ENCODE results near the gene VSX1.

Gene VSX1

DNA sequence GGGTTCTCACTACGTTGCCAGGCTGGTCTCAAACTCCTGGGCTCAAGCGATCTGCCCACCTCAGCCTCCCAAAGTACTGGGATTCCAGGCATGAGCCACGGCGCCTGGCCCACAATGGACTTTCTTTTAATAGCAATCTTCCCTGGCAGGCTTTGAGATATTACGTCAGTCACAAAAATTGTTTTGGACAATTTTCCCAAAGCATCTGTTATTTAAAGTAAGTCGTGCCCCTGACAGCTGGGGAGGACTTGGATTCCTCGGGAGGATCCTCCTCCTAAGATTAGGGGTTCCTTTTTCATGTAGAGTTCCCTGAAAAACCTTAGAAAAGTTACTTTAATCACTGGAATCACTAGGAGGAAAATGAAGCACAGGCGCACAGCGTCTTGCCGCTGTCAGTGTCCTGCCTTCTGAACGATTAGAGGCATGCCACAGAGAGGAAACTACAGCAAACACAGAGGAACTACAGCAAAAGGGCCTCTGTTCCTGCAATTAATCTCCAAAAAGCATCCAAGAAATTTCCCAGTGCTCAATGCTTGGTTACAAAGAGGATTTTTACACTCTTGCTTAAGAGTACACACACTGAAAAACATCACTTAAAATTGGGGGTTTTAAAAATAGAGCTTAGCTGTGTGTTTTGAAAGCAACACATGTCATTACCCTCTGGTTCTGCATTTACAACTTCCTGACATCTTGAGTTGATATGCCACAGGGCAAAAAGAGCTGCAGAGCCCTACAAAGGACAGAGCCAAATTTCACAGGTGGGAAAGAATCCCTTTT, 28.5 kb downstream of the VSX1 start:
- no peak for DNase-seq (ENCODE audit: low spot score)

DNA sequence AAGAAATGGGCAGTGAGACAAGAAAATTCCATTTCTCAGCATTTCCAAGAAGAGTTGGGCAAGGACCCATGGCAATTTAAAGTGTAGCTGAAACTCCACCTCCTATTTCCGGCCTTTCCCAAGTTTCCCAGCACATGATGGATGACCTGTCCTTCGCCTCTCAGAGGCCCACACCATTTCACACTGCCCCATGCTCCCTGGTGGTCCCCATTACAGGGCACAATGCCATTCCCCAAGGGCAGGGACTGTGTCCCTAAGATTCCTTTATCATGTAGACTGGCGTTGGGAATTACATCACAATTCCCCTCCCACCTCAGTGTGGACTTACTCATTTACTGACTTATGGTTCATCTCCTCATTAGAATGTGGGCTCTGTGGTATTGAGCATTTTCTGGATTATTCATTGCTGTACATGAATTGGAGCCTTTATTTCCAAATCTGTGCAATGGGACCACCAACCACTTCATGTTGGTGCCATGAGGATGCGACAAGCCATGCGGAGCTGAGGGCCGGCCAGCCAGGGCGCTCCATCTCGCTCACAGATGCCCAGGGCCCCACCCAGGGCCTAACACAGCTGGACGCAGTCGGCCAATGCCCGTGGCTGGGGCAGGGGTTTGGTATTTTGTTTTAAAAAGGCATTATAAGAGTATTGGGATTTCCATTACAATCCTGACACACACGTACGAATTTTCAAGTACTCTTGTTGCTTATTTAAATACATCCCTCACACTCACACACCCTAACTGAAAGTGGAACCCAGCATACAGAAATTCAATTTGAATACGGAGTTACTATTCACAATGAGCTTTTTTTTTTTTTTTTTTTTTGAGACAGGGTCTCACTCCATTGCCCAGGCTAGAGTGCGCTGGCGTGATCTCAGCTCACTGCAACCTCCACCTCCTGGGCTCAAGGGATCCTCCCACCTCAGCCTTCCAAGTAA, 29.4 kb downstream of the VSX1 start:
- DNase-seq (ENCODE audit: low spot score): no peak

DNA sequence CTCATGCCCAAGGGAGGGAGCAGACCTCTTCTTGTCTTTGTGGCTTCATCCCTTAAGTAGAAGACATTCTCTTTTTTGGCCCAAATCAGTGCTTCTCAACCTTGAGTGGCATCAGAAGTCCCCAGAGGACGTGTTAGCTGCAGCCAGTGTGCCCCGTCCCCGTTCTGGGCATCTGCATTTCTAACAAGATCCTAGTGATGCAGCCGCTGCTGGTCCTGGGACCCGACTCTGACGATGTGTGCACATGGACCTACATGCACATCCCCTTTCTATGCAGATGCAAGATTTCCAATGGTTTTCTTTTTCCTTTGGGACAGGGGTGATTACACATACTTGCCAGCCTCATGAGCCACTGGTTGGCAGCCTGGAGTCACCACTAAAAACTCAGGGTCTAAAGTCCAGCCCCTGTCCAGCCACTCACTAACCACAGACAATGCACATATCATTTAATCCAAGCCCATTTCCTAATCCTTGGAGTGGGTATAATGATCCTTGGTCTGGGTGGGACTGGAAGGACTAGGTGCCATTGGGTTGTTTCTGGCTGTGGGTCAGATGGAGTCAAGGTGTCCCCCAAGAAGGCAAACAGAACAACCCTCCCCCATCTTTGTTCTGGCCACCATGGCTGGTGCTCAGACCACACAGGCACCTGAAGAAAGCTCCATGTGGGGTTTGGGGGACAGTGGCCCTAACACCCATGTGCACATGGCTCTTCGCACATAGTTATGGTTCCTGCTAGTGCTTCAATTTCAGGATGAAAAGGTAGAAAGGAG, 30.4 kb downstream of the VSX1 start:
- DNase-seq (ENCODE audit: low spot score): no peak

DNA sequence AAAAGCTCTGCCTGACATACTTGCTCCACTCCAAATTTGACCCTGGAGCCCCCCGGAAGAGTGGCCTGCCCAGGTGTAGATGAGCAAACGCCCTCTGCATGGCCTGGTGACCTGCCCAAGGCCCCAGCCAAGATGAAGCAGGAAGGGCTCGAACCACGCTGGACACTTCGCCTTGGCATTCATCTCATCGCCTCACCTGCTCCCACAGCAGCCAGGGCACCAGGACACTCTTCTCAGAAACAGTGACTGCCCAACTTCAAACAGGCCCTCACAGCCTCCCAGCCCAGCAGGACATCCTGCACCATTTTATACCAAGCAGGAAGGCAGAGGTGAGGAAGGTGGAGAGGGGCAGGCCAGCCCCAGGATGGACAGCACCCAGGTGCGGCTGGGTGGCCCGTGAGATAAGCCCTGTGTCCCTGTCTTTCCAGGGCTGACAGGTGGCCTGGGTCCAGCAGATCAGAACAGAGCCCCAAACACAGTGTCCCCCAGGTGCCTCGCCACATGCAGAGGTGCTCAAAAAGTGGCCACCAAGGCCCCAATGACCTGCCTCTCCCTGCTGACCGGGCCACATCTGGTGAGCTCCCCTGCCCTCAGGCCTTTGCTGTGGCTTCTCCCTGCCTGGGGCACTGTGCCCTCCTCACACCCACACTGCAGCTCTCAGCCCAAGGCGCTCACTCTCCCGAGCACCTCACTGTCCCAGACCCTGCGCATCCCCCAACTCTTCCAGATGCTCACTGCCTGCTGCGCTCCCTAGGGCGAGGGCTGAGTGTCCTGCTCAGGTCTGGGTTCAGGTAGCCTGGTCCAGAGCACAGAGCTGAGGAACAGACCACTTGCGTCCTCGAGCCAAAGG, 31.2 kb downstream of the VSX1 start:
- no peak for DNase-seq (ENCODE audit: low spot score)

DNA sequence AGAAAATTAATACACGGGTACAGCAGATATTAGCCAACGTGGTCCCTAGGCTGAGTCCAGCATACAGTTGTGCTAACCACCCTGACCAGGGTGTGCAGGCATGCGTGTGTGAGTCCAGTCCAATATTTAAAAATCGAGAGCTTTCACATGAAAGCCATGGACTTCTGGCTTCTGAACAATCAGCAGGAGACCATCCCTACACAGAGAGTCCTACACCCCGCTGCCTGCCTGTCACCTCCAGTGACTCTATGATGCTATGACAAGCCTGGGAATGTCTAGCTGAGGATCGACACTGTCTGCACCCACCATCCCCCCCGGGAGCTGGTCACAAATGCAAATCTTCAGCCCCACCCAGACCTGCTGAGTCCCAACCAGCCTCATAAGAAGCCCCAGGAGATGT, 31.9 kb downstream of the VSX1 start:
- DNase-seq (ENCODE audit: low spot score): no peak

DNA sequence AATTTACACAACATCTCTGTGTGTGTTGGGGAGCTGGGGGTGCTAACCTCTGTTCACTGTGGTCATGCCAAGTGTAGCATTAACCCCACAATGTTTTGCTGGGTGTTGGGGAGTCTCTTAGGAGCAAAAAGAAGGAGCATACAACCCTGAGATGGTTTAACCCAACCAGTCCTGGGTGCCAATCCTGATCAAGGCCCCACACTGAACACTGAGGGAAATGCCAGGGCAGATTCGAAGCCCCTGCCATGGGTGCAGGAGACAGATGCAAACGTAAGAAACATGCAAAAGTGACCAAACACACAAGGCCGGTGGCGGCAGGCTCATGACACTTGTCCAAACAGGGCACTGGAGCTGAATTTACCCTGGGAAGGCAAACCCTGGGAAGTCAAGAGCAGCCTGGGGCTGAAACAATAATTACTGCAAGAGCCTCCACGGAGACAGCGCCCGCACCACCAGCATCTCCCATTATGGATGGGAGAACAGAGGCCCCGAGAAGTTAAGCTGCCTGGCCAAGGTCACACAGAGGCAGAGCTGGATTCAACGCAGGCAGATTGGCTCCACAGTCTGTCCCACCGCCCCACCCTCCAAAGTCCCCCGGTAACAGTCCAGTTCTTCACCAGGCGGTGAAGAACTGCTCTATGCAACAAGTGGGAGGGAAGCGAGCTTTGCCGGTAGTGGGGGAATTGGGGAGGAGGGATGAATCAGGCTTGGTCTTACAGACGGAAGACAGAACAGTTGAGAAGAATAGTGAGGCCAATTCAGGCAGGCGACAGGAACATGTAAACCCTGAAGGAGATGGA, 32.5 kb downstream of the VSX1 start:
- no peak for DNase-seq (ENCODE audit: low spot score)

DNA sequence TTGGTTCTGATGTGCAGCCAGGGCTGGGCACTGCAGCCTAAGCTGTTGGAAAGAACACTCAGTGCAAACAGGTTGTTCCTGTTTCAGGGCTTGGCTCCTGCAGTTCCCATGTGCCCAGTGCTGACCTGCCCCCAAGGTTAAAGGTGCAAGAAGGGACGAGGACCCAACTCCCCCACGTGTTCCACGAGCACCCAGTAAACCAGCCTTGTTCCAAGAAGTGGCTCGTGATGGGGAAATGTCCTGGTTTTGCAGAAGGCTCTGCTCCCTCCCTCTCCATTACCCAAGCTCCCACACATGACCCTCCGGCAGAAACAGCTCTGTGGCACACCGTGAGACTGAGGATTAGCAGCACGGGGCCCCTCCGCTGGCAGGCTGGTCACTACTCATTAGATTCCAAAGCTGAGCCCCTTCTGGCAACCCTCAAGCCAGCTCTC, 33.4 kb downstream of the VSX1 start:
- no peak for DNase-seq (ENCODE audit: low spot score)

DNA sequence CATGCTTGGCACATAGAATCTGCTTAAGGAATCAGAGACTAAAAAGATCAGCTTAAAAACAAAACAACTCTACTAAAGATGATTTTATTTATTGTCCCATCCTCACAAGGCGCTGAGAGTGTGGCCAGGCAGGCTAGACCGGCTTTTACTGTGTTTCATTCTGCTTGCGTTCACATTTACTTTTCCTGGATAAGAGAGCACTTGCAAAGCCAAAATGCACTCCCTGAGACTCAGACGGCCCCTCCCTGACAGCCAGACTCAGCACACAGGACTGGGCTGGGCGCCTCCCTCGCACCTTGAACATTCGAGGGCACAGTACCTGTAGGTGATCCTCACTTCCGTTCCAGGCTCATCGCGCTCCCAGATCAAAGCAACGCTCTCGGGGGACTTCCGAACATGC, 34.2 kb downstream of the VSX1 start:
- DNase-seq (ENCODE audit: low spot score): no peak

DNA sequence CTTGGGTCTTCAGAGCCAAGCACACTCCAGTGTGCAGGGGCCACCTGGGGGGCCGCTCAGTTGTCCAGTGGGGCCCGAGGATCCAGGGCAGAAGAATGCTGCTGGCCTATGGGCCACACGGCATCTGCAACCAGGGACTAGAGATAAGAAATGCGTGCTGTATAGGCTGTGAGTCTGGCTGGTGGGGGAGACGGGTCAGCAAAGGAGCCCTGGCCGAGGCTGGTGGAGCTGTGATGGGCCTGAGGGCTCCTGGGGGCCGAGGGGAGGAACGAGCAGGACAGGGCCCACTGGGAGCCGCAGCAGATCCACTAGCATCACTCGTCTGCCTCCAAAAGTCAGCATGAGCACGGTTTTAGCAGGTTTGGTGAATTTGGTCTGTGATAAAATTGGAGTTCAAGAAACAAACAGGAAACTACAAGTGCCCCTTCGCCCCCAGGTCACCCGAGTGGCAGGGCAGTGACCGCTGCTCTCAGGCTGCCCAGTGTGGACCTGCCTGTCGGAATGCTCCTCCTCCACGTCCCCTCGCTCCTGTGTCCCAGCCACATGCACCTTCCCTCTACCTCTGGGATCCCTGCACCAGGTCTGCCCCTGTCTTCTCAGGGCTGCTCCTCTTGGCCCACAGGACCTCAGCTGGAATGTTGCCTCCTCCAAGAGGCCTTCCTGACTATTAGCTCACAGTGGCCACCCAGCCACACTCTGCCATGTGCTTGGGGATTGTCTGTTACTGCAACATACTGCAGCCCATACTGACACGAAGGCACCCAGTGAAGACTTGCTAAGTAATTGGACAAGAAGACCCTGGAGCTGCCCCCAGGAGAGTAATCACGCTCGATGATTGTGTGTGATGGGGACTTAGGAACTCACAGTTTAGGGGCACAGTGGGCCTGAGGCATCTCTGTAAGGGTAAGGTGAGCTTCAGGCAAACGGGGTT, 34.9 kb downstream of the VSX1 start:
- no peak for DNase-seq (ENCODE audit: low spot score)

DNA sequence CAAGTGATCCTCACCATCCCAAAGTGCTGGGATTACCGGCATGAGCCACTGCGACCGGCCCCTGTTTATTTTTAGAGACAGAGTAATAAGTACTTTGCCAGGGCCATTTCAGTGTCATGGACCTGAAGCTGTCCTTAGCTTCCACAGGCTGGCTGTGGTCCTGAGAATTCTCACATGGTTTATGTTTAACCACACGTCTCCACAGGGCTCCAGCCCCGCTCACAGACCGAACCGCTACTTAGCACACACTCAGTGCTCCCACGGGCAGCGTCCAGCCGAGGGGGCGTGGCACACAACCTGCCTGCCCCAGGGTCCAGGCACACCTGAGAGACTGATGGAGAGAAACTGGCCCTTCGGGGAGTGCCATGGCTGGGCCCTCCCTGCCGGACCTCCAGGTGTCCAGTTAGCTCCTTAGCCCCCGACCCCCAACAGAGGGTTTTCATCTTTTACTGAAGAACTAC, 35.7 kb downstream of the VSX1 start:
- no peak for DNase-seq (ENCODE audit: low spot score)

DNA sequence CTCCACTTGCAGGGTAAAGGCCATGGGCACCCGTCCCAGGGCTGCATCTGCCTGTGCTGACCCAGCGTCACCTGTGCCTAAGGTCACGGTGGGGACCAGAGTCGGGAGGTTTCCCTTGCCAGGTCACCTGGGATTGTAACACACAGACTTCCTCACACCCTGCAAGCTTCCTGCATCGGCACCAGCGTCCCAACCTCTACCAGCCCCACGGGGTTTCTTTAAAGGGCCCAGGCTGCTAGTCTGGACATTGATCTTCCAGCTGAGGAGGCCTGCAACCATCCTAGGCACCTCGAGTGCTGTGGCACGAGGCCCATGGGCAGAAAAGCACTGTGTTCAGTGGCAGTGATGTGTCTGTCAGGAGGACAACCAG, 36.6 kb downstream of the VSX1 start:
- DNase-seq (ENCODE audit: low spot score): no peak

DNA sequence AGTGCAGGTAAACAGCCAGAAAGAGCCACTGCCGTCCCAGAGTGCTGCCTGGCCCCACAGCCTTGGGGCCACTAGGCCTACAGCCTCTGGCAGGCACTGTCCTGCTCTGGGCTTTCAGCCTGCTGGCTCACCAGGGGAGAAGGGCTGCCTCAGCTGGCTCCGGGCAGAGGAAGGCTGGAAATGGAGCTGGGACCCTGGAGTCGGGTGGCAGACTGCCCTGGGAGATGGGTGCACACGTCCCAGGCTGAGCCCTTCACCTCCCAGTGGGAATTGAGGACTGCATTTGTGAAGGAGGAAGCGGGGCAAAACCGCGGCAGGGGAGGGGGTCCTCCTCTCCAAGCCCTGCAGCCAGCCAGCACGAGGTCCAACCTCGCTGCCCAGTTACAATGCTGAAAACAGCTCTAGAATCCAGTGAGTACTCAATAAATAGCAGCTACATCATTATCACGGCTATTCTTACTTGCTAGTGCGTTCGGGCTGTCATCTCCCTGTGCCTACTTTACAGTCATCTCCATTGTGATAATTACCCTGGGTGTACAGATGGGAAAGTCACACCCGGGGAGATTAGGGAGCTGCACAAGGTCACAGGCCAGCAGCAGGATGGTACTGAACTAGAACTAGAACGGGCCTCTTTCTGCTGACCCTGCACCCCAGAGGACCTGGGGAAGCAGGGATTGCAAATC, 37.1 kb downstream of the VSX1 start:
- peak; percentile 77 for DNase-seq (ENCODE audit: low spot score)

DNA sequence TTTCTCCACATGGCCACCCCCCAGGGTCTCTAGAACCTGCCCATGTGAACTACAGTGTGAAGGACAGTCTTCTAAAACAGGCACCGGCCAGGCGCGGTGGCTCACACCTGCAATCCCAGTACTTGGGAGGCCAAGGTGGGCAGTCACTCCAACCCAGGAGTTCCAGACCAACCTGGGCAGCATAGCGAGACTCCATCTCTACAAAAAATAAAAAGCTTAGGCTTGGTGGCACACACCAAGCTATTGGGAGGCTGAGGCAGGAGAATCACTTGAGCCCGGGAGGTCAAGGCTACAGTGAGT, 37.7 kb downstream of the VSX1 start:
- no peak for DNase-seq (ENCODE audit: low spot score)

DNA sequence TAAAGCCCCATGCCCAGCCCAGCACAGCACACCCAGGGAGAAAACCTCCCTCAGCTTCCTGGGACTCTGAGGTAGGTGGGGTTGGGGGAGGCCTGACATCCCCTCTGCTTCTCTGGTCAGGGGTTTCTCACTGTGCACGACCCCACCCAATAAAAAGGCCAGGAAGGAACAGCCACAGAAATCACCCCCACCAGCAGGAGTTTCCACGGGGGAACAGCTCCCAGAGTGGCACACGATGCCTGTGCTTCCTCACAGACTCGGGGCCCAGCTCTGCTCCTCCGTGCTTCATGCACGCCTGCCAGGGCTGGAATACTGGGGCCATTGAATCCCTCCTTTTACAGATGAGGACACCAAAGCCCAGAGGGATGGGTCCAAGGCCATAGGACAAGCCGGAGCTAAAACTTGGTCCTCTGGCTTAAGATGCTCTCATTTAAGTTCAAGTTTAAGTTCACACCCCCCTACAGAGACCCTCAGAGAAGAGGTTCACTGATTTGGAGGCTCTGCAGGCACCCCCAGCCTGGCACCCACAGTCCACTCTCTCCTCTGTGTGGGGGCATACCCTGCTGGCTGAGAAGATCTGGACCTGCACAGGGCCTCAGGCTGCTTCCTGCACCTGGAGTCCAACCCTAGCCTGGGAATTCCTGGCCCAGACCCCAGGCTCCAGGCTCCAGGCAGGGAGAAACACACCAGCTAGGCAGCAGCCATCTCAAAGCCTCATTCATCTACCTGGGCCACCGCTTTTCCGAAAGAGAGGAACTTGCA, 38.3 kb downstream of the VSX1 start:
- no peak for DNase-seq (ENCODE audit: low spot score)

DNA sequence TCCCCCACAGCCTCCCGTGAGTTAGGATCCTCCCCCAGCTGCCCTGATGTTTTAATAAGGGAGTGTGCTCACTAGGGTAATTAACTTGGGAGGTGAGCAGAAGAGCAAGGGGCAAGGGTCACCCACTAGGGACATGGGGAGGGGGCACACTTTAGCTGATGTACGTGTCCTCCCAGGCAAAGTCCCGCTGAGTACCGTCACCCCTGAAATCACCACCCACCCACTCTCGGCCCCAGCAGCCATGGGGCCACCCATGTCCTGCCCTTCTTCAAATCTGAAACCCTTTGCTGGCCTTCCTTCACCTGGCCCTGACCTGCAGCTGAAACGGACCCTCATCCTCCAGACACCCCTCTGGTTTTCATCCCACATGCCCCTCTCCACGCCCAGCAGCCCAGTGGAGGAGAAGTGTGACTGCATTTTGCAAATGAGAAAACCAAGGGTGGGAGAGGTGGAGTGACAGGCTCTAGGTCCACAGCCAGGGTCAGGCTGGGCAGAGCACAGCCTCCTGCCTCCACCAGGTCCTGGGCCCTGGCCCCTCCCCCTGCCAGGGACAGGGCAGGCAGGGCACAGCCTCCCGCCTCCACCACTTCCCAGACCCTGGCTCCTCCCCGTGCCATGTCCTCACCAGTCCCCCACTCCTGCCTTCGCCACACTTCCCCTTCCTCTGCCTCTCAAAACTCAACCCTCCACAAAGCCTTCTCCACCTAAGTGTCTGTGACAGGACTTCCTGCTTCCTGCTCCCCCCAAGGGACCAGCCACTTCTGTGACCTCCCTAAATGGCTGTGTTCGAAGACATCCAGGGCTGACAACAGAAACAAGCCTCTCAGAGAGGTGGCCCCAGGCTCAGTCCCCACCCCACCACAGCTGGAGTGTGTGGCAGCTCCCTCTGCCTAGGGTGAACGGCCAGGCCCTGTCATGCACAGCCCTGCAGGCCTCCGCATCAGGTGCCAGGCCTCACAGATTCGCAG, 39.1 kb downstream of the VSX1 start:
- DNase-seq (ENCODE audit: low spot score): no peak

DNA sequence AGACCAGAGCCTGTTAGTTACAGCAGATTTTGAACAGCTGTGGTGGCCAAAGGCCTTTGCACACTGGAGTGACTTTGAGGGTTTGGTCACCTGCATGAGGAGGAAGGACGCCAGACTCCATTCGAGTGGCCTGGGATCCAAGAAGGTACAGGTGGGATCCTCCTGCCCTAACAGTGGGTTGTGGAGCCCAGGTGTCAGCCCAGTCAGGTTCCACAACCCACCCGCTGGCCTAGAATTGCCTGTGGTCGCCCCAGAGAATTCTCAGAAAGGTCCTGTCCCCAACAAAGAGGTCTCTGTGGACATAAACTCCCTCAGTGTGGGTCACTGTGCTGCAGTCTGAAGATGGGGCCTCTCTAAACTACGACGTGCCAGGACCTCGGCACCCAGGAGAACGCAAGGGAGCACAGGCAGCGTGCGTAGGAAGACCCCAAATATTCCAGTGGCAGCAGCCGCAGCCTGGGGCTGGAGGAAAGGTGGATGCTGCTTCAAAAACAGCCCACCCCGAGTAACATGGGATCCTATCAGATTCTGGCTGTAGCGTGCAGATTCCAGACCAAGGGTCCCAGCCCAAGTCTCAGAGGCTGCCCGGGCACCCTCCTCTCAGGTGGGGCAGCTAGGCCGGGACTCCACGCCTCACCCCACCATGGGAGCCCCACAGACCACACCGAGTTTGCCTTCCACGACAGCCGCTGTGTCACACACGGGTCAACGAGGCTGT, 40.0 kb downstream of the VSX1 start:
- DNase-seq (ENCODE audit: low spot score): no peak

All from putamen (tissue), 1 donor.